ENCODE measurements around the gene PAK6.

- TF ChIP-seq RNF2 (IDR thresholded peaks at IDR 0.05) (no peak), CTCF (IDR thresholded peaks at IDR 0.05 in 2 of 3, conservative IDR thresholded peaks at IDR 0.05 in 1 of 3; ENCODE audit: insufficient read depth in 2 of 3, low read depth in 1 of 3, low read length in 3 of 3) (no peak), ZKSCAN1 (IDR thresholded peaks at IDR 0.05; ENCODE audit: low read depth, low read length) (no peak), MEF2A (IDR thresholded peaks at IDR 0.05; ENCODE audit: control insufficient read depth, low read depth, low read length) (no peak), HDAC1 (IDR thresholded peaks at IDR 0.05) (no peak), MLX (CRISPR knock-in tag; conservative IDR thresholded peaks at IDR 0.05) (no peak)
Observed at GRCh38 chr15:40281057-40281800, 42.4 kb downstream of the PAK6 start.

All from K562 (cell line).